A549 (cell line): ENCODE results near the gene INPP5K.

ENCODE experiments used
- BCL3 ChIP-seq: fragments of >200 bp; sonication (Bioruptor Twin); formaldehyde crosslinking; IDR thresholded peaks from 3 replicates; pipeline ENCODE4 v1.6.1; 2016
- CTCF ChIP-seq: fragments of >200 bp; sonication (Bioruptor Twin); formaldehyde crosslinking; IDR thresholded peaks from 3 replicates; pipeline ENCODE4 v1.5.1; 2016
- EP300 ChIP-seq, 2 experiments: fragments of >200 bp; sonication (Bioruptor Twin); formaldehyde crosslinking; IDR thresholded peaks; 2 replicates in 1 of 2; 3 replicates in 1 of 2; pipeline ENCODE4 v1.6.1; 2016 to 2017
- GATA3 ChIP-seq: IDR thresholded peaks from 2 replicates; pipeline ENCODE4 v1.6.1; 2012; ENCODE audit warnings: borderline replicate concordance
- MAFK ChIP-seq: fragments of 450-650 bp; IDR thresholded peaks from 2 replicates; pipeline ENCODE4 v1.6.1; 2014; ENCODE audit not compliant: partially characterized antibody
- MYC ChIP-seq: IDR thresholded peaks from 2 replicates; pipeline ENCODE4 v1.6.1; 2012; ENCODE audit warnings: mild to moderate bottlenecking, inconsistent platforms, low read length, improper control_type of control experiment, borderline replicate concordance
- REST ChIP-seq: fragments of 200-600 bp; sonication (generic); IDR thresholded peaks from 2 replicates; pipeline ENCODE4 v1.6.1; 2016; ENCODE audit warnings: antibody characterized with exemption, mild to moderate bottlenecking, moderate library complexity
- RNF2 ChIP-seq: fragments of 200-600 bp; sonication (generic); IDR thresholded peaks from 2 replicates; pipeline ENCODE4 v1.6.1; 2016; ENCODE audit warnings: low read depth, mild to moderate bottlenecking, antibody characterized with exemption, moderate library complexity, borderline replicate concordance

- TF ChIP-seq MAFK (no peak), MYC (no peak), GATA3 (no peak), RNF2 (no peak), CTCF (no peak), REST (no peak), EP300 (IDR thresholded peaks at IDR 0.05) (no peak), BCL3 (no peak)
Observed at GRCh38 chr17:1460233-1460632, 56.2 kb downstream of the INPP5K start.
